ENCODE measurements around the gene B3GNT7.
"Not testable (repeated sequence)": the region's sequence is repeated elsewhere in the genome, so short reads cannot be mapped to it uniquely, and the experiment has no call there.

The B3GNT7 gene

DNA sequence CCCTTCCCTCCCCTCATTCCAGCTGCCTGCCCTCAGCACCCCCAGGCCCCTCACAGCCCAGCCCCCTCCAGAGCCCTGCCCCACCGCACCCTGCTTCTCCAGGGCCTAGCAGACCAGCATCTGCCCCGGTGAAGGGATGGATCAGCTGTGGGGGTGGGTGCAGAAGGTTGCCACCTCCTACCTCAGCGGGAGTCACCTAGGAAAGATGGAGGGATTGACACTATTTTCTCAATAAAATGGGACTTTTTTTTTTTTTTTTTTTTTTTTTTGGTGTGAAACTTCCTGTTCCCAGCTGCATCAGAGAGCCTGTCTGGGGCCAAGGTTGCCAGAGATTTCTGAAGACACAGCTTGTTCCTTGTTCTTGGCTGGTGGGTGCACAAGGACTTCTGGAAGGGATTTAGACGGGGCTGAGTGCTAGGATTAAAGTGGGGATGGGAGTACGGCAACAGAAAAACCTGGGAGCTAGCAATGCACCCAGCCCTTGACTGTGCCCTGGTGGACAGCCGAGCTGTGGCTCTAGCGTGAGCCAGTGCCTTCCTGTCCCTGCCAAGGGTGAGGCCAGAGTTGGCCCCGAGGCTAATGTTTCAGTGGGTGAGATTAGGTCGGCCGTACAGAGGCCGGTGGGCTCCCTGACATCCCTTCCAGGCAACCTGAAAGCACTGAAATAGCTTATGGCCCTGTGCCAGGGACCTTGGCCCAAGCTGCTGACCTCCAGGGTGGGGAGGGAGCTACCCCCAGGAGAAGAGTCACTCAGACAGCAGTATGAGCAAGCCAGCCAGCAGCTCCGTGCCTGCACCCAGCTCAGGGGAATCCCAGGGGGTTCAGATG is 4.6 kb downstream of the B3GNT7 start:
- no peak for DNase-seq (ENCODE audit: low read depth in 2 of 3, low spot score in 1 of 3)

GRCh38 chr2:231400681-231401080 is 5.2 kb downstream of the B3GNT7 start:
- DNase-seq (ENCODE audit: low read depth in 2 of 3, low spot score in 1 of 3) = not testable (repeated sequence)

- not testable (repeated sequence) for DNase-seq (ENCODE audit: low read depth in 2 of 3, low spot score in 1 of 3)
These were observed 5.6 kb downstream of the B3GNT7 start for GRCh38 chr2:231401101-231401500.

DNA sequence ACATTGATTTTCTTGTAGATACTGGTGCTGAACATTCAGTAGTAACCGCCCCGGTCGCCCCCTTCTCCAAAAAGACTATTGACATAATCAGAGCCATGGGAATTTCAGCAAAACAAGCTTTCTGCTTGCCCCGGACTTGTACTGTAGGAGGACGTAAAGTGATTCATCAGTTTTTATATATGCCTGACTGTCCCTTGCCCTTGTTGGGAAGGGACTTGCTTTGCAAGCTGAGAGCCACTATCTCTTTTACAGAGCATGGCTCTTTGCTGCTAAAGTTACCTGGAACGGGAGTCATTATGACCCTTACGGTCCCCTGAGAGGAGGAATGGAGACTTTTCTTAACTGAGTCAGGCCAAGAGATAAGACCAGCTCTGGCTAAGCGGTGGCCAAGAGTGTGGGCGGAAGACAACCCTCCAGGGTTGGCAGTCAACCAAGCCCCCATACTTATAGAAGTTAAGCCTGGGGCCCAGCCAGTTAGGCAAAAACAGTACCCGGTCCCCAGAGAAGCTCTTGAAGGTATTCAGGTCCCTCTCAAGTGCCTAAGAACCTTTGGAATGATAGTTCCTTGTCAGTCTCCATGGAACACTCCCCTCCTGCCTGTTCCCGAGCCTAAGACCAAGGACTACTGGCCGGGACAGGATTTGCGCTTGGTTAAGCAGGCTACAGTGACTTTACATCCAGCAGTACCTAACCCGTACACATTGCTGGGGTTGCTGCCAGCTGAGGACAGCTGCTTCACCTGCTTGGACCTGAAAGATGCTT is 8.1 kb downstream of the B3GNT7 start:
- DNase-seq (ENCODE audit: low read depth in 2 of 3, low spot score in 1 of 3) = not testable (repeated sequence)

DNA sequence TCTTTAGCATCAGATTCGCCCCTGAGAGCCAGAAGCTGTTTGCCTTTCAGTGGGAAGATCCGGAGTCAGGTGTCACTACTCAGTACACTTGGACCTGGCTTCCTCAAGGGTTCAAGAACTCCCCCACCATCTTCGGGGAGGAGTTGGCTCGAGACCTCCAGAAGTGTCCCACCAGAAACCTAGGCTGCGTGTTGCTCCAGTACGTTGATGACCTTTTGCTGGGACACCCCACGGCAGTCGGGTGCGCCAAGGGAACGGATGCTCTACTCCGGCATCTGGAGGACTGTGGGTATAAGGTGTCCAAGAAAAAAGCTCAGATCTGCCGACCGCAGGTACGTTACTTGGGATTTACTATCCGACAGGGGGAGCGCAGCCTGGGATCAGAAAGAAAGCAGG is 8.7 kb downstream of the B3GNT7 start:
- DNase-seq (ENCODE audit: low read depth in 2 of 3, low spot score in 1 of 3) = not testable (repeated sequence)

DNA sequence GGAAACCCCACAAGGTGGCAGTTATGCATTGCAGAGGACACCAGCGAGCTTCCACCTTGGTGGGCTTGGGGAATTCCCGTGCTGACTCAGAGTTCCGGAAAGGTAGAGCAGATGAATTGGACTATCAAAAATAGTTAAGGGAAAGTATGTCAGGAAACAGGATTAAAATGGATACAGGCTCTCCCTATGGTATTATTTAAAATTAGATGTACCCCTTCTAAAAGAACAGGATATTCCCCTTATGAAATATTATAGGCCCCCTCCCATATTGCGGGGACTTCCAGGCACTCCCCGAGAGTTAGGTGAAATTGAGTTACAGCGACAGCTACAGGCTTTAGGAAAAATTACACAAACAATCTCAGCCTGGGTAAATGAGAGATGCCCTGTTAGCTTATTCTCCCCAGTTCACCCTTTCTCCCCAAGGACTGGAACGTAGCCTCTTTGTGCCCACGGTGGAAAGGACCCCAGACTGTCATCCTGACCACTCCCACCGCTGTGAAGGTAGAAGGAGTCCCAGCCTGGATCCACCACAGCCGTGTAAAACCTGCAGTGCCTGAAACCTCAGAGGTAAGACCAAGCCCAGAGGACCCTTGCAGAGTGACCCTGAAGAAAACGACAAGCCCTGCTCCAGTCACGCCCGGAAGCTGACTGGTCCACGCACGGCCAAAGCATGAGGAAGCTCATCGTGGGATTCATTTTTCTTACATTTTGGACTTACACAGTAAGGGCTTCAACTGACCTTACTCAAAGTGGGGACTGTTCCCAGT is 10.3 kb downstream of the B3GNT7 start:
- not testable (repeated sequence) for DNase-seq (ENCODE audit: low read depth in 2 of 3, low spot score in 1 of 3)

GRCh38 chr2:231407686-231408085 is 12.2 kb downstream of the B3GNT7 start:
- DNase-seq (ENCODE audit: low read depth in 2 of 3, low spot score in 1 of 3) = not testable (repeated sequence)

DNA sequence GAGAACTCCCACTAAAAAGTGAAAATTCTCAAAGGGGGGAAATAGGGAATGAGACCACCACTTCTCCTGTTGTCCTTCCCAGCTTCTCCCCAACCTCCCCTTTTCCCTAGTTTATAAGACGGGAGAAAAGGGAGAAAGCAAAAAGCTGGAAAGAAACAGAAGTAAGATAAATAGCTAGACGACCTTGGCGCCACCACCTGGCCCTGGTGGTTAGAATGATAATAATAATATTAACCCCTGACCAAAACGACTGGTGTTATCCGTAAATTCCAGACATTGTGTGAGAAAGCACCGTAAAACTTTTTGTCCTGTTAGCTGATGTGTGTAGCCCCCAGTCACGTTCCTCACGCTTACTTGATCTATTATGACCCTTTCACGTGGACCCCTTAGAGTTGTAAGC is 12.8 kb downstream of the B3GNT7 start:
- not testable (repeated sequence) for DNase-seq (ENCODE audit: low read depth in 2 of 3, low spot score in 1 of 3)

DNA sequence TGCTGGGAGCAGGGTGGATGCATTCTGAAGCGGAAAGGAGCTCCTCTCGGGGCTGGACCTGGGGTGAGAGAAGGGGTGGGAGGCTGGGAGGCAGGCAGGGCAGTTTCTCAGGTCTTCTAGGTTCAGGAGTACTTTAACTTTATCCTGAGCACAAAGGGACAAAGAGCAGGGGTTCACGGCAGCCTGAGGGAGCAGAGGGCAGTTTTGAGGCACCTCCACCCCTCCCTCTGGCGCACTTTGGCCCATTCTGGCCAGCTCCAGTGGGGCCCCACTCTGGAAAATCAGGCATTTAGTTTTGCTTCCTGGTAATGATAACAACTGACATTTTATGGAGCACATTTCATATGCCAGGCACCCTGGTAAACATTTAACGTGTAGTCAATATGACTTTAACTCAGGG is 14.3 kb downstream of the B3GNT7 start:
- no peak for DNase-seq (ENCODE audit: low read depth in 2 of 3, low spot score in 1 of 3)

DNA sequence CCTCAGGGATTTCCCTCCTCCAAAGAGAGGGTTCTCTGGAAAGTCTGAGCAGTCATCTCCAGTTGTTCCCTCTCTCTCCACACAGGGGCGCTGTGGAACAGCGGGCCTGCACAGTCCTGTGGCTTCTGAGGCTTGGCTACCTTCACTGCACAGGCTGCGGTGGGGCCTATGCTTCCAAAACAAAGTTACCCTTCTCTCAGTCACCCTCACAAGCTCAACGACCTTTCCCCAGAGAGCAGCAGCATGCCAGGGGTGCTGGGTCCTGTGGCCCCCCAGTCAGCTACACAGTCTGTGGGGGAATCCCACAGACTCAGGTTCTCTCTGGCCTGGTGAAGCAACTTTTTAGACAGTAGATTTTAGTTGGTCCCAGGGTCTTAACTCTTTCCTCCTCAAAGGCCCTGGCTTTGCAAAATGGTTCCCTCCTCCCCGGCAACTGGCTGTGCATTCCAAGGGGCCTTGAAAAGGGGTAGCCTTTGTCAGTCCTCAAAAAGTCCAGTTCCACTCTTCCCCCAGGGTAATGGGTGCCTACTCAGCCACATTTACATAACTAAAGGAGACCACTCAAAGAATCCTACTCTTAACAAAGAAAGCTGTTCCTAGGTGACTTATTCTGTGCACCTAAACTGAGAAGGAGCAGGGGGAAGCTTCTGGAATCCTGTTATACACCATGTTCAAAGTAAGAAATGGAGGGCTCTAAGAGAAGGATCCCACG is 14.9 kb downstream of the B3GNT7 start:
- DNase-seq (ENCODE audit: low read depth in 2 of 3, low spot score in 1 of 3) = no peak

- no peak for DNase-seq (ENCODE audit: low read depth in 2 of 3, low spot score in 1 of 3)
These were observed 15.7 kb downstream of the B3GNT7 start for GRCh38 chr2:231411237-231411636.

DNA sequence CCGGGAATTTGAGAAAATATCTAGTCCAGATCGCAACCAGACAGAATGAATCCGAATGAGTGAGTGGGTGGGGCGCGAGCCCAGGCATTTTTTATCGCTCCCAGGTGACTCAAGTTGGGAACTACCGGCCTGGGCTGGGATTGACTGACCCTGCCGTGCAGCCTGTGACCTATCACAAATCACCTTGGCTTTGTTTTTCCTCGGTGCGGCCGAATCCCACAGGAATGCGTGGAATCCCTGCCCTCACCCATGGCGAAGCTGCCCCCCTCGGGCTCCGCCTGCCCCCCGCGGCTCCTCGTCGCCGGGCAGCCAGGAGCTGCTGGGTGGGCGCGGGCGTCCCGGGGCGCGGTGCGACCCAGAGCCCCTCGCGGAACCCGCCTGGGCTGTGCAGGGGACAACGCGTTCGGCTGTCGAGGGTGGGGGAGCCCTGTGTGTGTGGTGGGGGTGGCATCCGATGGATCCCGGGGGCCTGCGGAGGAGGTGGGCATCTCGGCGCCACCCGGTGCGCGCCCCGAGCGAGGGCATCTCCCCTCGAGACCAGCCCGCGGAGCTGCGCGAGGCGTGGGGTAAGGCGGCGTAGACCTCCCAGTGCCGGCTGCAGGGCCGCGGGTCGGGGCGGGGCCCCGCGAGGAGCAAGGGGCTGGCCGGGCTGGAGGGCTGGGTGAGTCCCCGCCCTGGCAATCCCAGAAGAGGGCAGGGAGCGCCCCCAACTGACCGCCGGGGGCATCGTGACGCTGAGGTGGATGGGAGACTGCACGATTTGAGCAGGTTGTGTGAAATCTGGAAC is 16.5 kb downstream of the B3GNT7 start:
- DNase-seq (ENCODE audit: low read depth in 2 of 3, low spot score in 1 of 3) = peak; percentile 38 to 69 (median 53)

DNA sequence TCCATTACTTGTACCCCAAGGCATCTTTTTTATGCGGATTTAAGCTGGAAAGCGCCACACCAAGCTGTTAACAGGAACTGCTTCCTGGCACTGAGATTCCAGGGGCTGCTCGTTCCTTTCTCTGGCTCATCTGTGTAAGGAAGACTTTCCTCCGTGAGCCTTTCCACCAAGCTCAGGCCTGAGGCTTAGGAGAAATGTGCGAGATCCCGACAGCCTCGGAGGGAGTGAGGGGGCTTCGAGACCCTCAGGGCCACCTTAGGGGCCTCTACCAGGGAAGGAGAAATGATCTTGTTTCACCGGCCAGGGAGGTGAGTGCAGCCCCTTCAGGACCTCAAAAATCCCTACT is 17.1 kb downstream of the B3GNT7 start:
- no peak for DNase-seq (ENCODE audit: low read depth in 2 of 3, low spot score in 1 of 3)

GRCh38 chr2:231413456-231413855 is 17.9 kb downstream of the B3GNT7 start:
- DNase-seq (ENCODE audit: low read depth in 2 of 3, low spot score in 1 of 3) = no peak

DNA sequence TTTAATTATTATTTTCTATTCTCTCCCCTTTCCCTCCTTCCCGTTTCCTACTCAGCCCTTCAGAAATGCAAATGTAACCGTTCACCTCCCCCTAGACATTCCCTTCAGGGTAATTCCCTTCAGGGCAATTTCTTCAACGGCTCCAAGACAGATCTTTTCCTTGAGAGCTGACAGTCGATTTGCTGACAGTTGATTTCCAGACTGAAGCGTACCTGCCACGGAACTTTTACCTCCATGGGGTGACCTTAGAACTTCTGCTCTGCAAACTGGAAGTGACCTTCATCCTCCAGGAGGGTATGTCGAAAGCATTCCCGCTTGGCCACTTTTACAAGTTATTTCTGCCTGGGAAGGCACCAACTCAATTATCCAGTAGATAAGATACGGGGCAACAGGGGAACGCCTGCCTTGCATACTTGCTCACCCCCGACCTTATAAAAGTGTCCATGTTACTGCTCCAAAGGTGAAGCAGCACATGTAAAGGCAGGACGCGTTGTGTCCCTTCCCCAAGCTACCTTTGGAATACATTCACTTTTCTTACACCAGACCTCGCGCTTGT is 18.5 kb downstream of the B3GNT7 start:
- no peak for DNase-seq (ENCODE audit: low read depth in 2 of 3, low spot score in 1 of 3)

GRCh38 chr2:231415029-231415428 is 19.5 kb downstream of the B3GNT7 start:
- no peak for DNase-seq (ENCODE audit: low read depth in 2 of 3, low spot score in 1 of 3)

DNA sequence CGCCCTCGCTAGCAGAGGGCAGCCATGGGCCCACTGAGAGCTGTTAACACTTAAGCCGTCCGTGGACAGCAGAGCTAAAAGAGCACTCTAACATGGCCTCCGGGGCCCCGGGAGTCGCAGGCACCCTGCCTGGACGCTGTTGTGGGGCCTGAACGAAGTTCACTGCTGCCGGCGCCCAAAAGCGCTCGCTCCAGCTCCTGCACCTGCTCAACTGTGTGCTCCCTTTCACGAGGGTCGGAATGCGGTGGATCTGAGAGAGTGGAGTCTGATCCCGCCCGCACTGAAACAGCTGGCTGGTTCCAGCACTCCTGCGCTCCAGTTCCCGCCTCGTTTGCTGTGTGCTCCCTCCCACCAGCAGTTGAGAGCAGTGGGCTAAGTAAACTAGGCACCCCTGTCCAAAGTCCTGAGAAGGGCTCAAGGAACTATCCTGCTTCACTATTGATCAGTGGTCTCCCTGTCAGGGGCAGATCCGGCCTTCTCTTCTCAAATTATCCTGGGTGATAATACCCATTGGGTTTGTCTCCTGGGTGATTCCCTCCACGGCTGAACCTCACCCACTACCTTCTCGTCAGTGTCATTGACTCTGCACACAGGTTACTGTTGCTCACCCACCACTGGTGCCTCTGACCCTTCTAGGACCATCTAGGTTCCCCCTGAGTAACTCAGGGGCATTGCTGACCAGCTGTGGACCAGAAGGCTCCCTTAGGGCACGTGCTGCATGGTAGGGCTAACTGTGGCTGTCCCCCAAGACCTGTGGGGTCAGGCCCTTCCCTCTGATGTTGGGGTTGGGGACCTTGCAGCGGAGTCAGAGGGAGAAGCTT is 23.5 kb downstream of the B3GNT7 start:
- DNase-seq (ENCODE audit: low read depth in 2 of 3, low spot score in 1 of 3) = no peak

DNA sequence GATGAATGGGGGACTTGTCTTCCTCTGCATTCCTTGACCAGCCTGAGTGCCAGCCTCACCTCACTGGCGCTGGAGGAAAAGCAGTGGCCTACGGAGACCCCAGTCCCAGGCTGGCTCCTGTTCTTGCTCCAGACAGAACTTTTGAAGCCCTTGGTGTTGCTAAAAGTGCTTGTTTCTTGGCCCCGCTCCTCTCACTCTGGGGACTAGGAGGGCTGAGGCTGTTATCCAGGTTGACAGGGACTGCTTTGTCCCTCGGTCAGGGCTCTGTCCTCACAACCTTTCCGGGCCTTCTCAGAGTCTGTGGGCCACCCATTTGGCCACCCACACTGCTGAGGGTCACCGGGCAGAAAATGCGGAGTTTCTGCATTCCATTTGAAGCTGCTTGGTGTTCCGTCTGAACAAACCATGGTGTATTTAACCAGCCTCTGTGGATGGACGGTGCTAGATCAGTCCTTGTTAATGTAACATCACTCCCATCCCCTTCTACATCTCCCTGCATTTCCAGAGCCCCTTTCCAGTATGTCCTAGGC is 25.6 kb downstream of the B3GNT7 start:
- no peak for DNase-seq (ENCODE audit: low read depth in 2 of 3, low spot score in 1 of 3)

DNA sequence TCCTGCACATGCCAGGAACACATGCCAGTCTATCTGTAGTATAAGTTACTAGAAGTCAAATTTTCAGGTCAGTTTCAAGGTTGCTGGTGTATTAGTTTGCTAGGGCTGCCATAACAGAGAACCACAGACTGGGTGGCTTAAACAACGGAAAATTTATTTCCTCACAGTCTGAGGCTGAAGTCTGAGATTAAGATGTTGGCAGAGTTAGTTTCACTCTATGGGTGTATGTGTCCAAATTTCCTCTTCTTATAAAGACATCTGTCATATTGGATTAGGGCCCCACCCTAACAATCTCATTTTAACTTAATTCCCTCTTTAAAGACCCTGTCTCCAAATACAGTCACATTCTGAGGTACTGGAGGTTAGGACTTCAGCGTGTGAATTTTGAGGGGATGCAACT is 26.5 kb downstream of the B3GNT7 start:
- no peak for DNase-seq (ENCODE audit: low read depth in 2 of 3, low spot score in 1 of 3)
